B cell (primary cell): ENCODE measurements around the gene PHC3.

Source experiments
- EZH2 ChIP-seq: IDR thresholded peaks from 2 replicates; pipeline ENCODE4 v1.6.1; 2012; ENCODE audit warnings: borderline replicate concordance, low read depth, mild to moderate bottlenecking, moderate library complexity, low read length; ENCODE audit not compliant: insufficient read depth, poor library complexity, severe bottlenecking
- TF ChIP-seq, protein P1 (sequence below): fragments of 200-600 bp; IDR thresholded peaks from one replicate; pipeline ENCODE4 v1.8.0; 2022; ENCODE audit warnings: antibody characterized with exemption, mild to moderate bottlenecking

- TF ChIP-seq, protein P1, sequence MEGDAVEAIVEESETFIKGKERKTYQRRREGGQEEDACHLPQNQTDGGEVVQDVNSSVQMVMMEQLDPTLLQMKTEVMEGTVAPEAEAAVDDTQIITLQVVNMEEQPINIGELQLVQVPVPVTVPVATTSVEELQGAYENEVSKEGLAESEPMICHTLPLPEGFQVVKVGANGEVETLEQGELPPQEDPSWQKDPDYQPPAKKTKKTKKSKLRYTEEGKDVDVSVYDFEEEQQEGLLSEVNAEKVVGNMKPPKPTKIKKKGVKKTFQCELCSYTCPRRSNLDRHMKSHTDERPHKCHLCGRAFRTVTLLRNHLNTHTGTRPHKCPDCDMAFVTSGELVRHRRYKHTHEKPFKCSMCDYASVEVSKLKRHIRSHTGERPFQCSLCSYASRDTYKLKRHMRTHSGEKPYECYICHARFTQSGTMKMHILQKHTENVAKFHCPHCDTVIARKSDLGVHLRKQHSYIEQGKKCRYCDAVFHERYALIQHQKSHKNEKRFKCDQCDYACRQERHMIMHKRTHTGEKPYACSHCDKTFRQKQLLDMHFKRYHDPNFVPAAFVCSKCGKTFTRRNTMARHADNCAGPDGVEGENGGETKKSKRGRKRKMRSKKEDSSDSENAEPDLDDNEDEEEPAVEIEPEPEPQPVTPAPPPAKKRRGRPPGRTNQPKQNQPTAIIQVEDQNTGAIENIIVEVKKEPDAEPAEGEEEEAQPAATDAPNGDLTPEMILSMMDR = no peak
- no peak for TF ChIP-seq EZH2
Observed at GRCh38 chr3:170059447-170059846, 122.1 kb downstream of the PHC3 start.
